Left lung (tissue), 10 donors: ENCODE data around the gene VPS35L. TPM values are rescaled to one million over a fixed set of nuclear protein-coding genes. Genes with fewer than 3 reads are reported as not detected.

Experiments
- ATAC-seq: fragments of 200-7000 bp; cut with Tn5 transposase; one replicate; pipeline ENCODE4 v1.9.1; 2020; ENCODE audit warnings: moderate library complexity
- DNase-seq, 4 donors: peaks; one replicate each; pipeline ENCODE4 v3.0.0-alpha.2; 2013 to 2020
- H3K27ac ChIP-seq, 2 donors: fragments of 200-600 bp; sonication (generic) in 1 of 2; one replicate each; pipeline versions ENCODE4 v1.5.0 to v1.8.0; 2020 to 2021
- H3K27me3 ChIP-seq, 2 donors: fragments of 200-600 bp; sonication (generic) in 1 of 2; one replicate each; pipeline versions ENCODE4 v1.5.0 to v1.8.0; 2020 to 2021
- H3K36me3 ChIP-seq, 2 donors: fragments of 200-600 bp; sonication (generic) in 1 of 2; one replicate each; pipeline versions ENCODE4 v1.5.0 to v1.8.0; 2020 to 2021
- H3K4me1 ChIP-seq, 2 donors: fragments of 200-600 bp; one replicate each; pipeline ENCODE4 v1.8.0; 2021
- H3K4me3 ChIP-seq, 2 donors: fragments of 200-600 bp; sonication (generic) in 1 of 2; one replicate each; pipeline versions ENCODE4 v1.5.0 to v1.8.0; 2020 to 2021; ENCODE audit warnings: mild to moderate bottlenecking in 1 of 2
- H3K9me3 ChIP-seq, 2 donors: fragments of 200-600 bp; sonication (generic) in 1 of 2; one replicate each; pipeline versions ENCODE4 v1.5.0 to v1.8.0; 2020 to 2021
- intact Hi-C, 2 donors: fragments of 100-400 bp; cut with DNase I; formaldehyde crosslinking; loops; one replicate each; pipeline versions ENCODE4 v1.11.2 to v1.14.2; 2022
- polyA plus RNA-seq, 6 donors: library from polyadenylated mRNA; unstranded; fragments of 120-200 nt; gene quantifications; one replicate each; pipeline ENCODE4 v1.2.1, GENCODE V29; 2013; ENCODE audit not compliant: insufficient read length in 6 of 6
- total RNA-seq, 2 donors: library from RNA; stranded (reverse); fragmentation: NEBNext Ultra II Directional; extraction: Animal tissue kit (Norgen Biotek cat#: 25700); gene quantifications; one replicate each; pipeline ENCODE4 v1.2.1, GENCODE V29; 2021
- TF ChIP-seq, protein P1 (sequence below), 2 donors: fragments of 200-600 bp; sonication (generic) in 1 of 2; IDR thresholded peaks; one replicate each; pipeline versions ENCODE4 v1.5.0 to v1.8.0; 2021; ENCODE audit warnings: antibody characterized with exemption in 2 of 2
- donor health status: DM: no; HTN: yes; CAD: no.
- donor health status: DM: no; HTN: no; CAD: no.

VPS35L gene
- total and polyA plus RNA-seq, 8 donors = 54.8 to 70.2 (median 57.7) TPM

GRCh38 chr16:19655242-19655777 lies 99.8 kb downstream of the VPS35L start:
- TF ChIP-seq, protein P1, sequence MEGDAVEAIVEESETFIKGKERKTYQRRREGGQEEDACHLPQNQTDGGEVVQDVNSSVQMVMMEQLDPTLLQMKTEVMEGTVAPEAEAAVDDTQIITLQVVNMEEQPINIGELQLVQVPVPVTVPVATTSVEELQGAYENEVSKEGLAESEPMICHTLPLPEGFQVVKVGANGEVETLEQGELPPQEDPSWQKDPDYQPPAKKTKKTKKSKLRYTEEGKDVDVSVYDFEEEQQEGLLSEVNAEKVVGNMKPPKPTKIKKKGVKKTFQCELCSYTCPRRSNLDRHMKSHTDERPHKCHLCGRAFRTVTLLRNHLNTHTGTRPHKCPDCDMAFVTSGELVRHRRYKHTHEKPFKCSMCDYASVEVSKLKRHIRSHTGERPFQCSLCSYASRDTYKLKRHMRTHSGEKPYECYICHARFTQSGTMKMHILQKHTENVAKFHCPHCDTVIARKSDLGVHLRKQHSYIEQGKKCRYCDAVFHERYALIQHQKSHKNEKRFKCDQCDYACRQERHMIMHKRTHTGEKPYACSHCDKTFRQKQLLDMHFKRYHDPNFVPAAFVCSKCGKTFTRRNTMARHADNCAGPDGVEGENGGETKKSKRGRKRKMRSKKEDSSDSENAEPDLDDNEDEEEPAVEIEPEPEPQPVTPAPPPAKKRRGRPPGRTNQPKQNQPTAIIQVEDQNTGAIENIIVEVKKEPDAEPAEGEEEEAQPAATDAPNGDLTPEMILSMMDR (IDR thresholded peaks at IDR 0.05) = no peak
- no peak overlapping the region for H3K27ac ChIP-seq
- no peaks in the 10 kb centered on the region for H3K9me3 ChIP-seq
- H3K4me1 ChIP-seq = no peaks in the 10 kb centered on the region
- intact Hi-C loops = no loop called here
- DNase-seq (no peak), ATAC-seq (no peak)
- H3K36me3 ChIP-seq = peaks cover 0 to 75% of the 10 kb centered on the region in 2 donors
- H3K27me3 ChIP-seq = no peaks in the 10 kb centered on the region
- no peak overlapping the region for H3K4me3 ChIP-seq

GRCh38 chr16:19657831-19658230 lies 102.3 kb downstream of the VPS35L start:
- Histone ChIP-seq H3K27ac (no peak overlapping the region), H3K4me1 (no peaks in the 10 kb centered on the region), H3K4me3 (no peak overlapping the region), H3K36me3 (peaks cover 0 to 70% of the 10 kb centered on the region in 2 donors), H3K27me3 (no peaks in the 10 kb centered on the region), H3K9me3 (no peaks in the 10 kb centered on the region)
- TF ChIP-seq, protein P1 (IDR thresholded peaks at IDR 0.05) = no peak
- no peak for ATAC-seq
- intact Hi-C loops = no loop called here
- DNase-seq = no peak

GRCh38 chr16:19659554-19659953 lies 104.1 kb downstream of the VPS35L start:
- no peaks in the 10 kb centered on the region for H3K9me3 ChIP-seq
- intact Hi-C loops = no loop called here
- H3K4me1 ChIP-seq = no peaks in the 10 kb centered on the region
- H3K36me3 ChIP-seq = peaks cover 0 to 53% of the 10 kb centered on the region in 2 donors
- DNase-seq (no peak), ATAC-seq (no peak)
- H3K4me3 ChIP-seq = no peak overlapping the region
- H3K27me3 ChIP-seq = no peaks in the 10 kb centered on the region
- H3K27ac ChIP-seq = no peak overlapping the region
- TF ChIP-seq, protein P1 (IDR thresholded peaks at IDR 0.05) = no peak

- TF ChIP-seq, protein P1 (IDR thresholded peaks at IDR 0.05) = no peak
- no peak overlapping the region for H3K4me3 ChIP-seq
- intact Hi-C loops = no loop called here
- H3K36me3 ChIP-seq = peaks cover 0 to 49% of the 10 kb centered on the region in 2 donors
- no peaks in the 10 kb centered on the region for H3K27me3 ChIP-seq
- ATAC-seq = no peak
- no peak overlapping the region for H3K27ac ChIP-seq
- H3K9me3 ChIP-seq = peaks cover 0 to 3% of the 10 kb centered on the region in 2 donors
- no peaks in the 10 kb centered on the region for H3K4me1 ChIP-seq
- no peak for DNase-seq
These were observed 104.9 kb downstream of the VPS35L start for GRCh38 chr16:19660432-19660831.

GRCh38 chr16:19662351-19662750 lies 106.8 kb downstream of the VPS35L start:
- DNase-seq (no peak), ATAC-seq (no peak)
- TF ChIP-seq, protein P1 (IDR thresholded peaks at IDR 0.05) = no peak
- Histone ChIP-seq H3K27ac (no peak overlapping the region), H3K4me3 (no peak overlapping the region), H3K9me3 (peaks cover 0 to 3% of the 10 kb centered on the region in 2 donors), H3K36me3 (peaks cover 0 to 37% of the 10 kb centered on the region in 2 donors), H3K4me1 (no peaks in the 10 kb centered on the region), H3K27me3 (no peaks in the 10 kb centered on the region)
- intact Hi-C loops = no loop called here
